H9 (cell line): ENCODE data around the gene PLD4. TPM values are rescaled to one million over a fixed set of nuclear protein-coding genes. Genes with fewer than 3 reads are reported as not detected.

Experiments
- DNase-seq: peaks from one replicate; pipeline ENCODE4 v3.0.0-alpha.2; 2017
- H2AFZ ChIP-seq: one replicate; pipeline ENCODE4 v1.6.1; 2013; ENCODE audit warnings: mild to moderate bottlenecking, low read length, control low read depth, moderate library complexity
- H2AK5ac ChIP-seq: 2 replicates; pipeline ENCODE4 v1.6.1; 2013; ENCODE audit warnings: low read length, control low read depth, mixed read lengths; ENCODE audit not compliant: insufficient read length
- H2BK120ac ChIP-seq: one replicate; pipeline ENCODE4 v1.6.1; 2013; ENCODE audit warnings: low read depth, mild to moderate bottlenecking, low read length, control low read depth, inconsistent platforms; ENCODE audit not compliant: poor library complexity, severe bottlenecking
- H2BK12ac ChIP-seq: 2 replicates; pipeline ENCODE4 v1.6.1; 2013; ENCODE audit warnings: low read length, control low read depth, mixed read lengths, low read depth; ENCODE audit not compliant: insufficient read length
- H2BK15ac ChIP-seq: 2 replicates; pipeline ENCODE4 v1.6.1; 2013; ENCODE audit warnings: low read depth, low read length, control low read depth
- H2BK20ac ChIP-seq: one replicate; pipeline ENCODE4 v1.6.1; 2013; ENCODE audit warnings: low read depth, mild to moderate bottlenecking, low read length, control low read depth, inconsistent platforms; ENCODE audit not compliant: poor library complexity, severe bottlenecking
- H2BK5ac ChIP-seq: 2 replicates; pipeline ENCODE4 v1.6.1; 2013; ENCODE audit warnings: low read length, control low read depth, mixed read lengths; ENCODE audit not compliant: insufficient read length
- H3K14ac ChIP-seq: 2 replicates; pipeline ENCODE4 v1.6.1; 2013; ENCODE audit warnings: low read length, control low read depth; ENCODE audit not compliant: insufficient read depth
- H3K18ac ChIP-seq: 2 replicates; pipeline ENCODE4 v1.6.1; 2013; ENCODE audit warnings: low read depth, mild to moderate bottlenecking, mixed read lengths, low read length, control low read depth; ENCODE audit not compliant: insufficient read length
- H3K23ac ChIP-seq: 2 replicates; pipeline ENCODE4 v1.6.1; 2013; ENCODE audit warnings: low read length, control low read depth, mixed read lengths, low read depth; ENCODE audit not compliant: insufficient read length
- H3K23me2 ChIP-seq: 2 replicates; pipeline ENCODE4 v1.6.1; 2013; ENCODE audit warnings: low read depth, mild to moderate bottlenecking, mixed read lengths, low read length, control low read depth; ENCODE audit not compliant: insufficient read length, poor library complexity, severe bottlenecking
- H3K27ac ChIP-seq: 2 replicates; pipeline ENCODE4 v1.5.1; 2013; ENCODE audit warnings: low read length, control low read depth, mixed read lengths, low read depth; ENCODE audit not compliant: insufficient read length
- H3K27me3 ChIP-seq: 2 replicates; pipeline ENCODE4 v1.6.1; 2013; ENCODE audit warnings: low read length, control low read depth, inconsistent platforms; ENCODE audit not compliant: insufficient read depth
- H3K4ac ChIP-seq: 2 replicates; pipeline ENCODE4 v1.6.1; 2013; ENCODE audit warnings: low read depth, mild to moderate bottlenecking, control low read depth, inconsistent platforms, low read length, moderate library complexity
- H3K4me1 ChIP-seq: 2 replicates; pipeline ENCODE4 v1.6.1; 2013; ENCODE audit warnings: low read length, control low read depth, inconsistent platforms; ENCODE audit not compliant: insufficient read depth
- H3K4me2 ChIP-seq: 2 replicates; pipeline ENCODE4 v1.6.1; 2013; ENCODE audit warnings: low read length, control low read depth, mixed read lengths; ENCODE audit not compliant: insufficient read length, insufficient read depth
- H3K56ac ChIP-seq: 2 replicates; pipeline ENCODE4 v1.6.1; 2013; ENCODE audit warnings: low read depth, mild to moderate bottlenecking, mixed read lengths, low read length, control low read depth; ENCODE audit not compliant: insufficient read length
- H3K79me1 ChIP-seq: 2 replicates; pipeline ENCODE4 v1.6.1; 2013; ENCODE audit warnings: low read depth, mild to moderate bottlenecking, moderate library complexity, low read length, control low read depth, inconsistent platforms; ENCODE audit not compliant: insufficient read depth, poor library complexity, severe bottlenecking
- H3K79me2 ChIP-seq: 2 replicates; pipeline ENCODE4 v1.6.1; 2013; ENCODE audit warnings: low read length, control low read depth, inconsistent platforms; ENCODE audit not compliant: insufficient read depth
- H3K9ac ChIP-seq: 2 replicates; pipeline ENCODE4 v1.6.1; 2013; ENCODE audit warnings: low read length, control low read depth, mixed read lengths; ENCODE audit not compliant: insufficient read length; ENCODE audit errors: extremely low read depth
- H3K9me3 ChIP-seq: one replicate; pipeline ENCODE4 v1.6.1; 2013; ENCODE audit warnings: low read depth, low read length, inconsistent platforms; ENCODE audit not compliant: control insufficient read depth
- H3T11ph ChIP-seq: one replicate; pipeline ENCODE4 v1.6.1; 2013; ENCODE audit warnings: mild to moderate bottlenecking, low read length, control low read depth, inconsistent platforms
- H4K20me1 ChIP-seq: one replicate; pipeline ENCODE4 v1.6.1; 2013; ENCODE audit not compliant: control insufficient read depth, insufficient read length, insufficient read depth
- H4K5ac ChIP-seq: 2 replicates; pipeline ENCODE4 v1.6.1; 2013; ENCODE audit warnings: low read depth, mild to moderate bottlenecking, mixed read lengths, low read length, control low read depth; ENCODE audit not compliant: insufficient read length
- H4K8ac ChIP-seq: replicated peaks from 2 replicates; pipeline ENCODE4 v1.6.1; 2013; ENCODE audit warnings: low read length, control low read depth, mixed read lengths, low read depth; ENCODE audit not compliant: insufficient read length
- H4K91ac ChIP-seq: 2 replicates; pipeline ENCODE4 v1.6.1; 2013; ENCODE audit warnings: low read depth, mild to moderate bottlenecking, moderate library complexity, mixed read lengths, low read length, control low read depth; ENCODE audit not compliant: insufficient read length
- H3K27ac Mint-ChIP-seq, 3 experiments: 2 replicates in 2 of 3; 3 replicates in 1 of 3; pipeline ENCODE4 v1.8.0; 2020 to 2021; ENCODE audit warnings: mixed read lengths in 3 of 3, mild to moderate bottlenecking in 1 of 3, moderate library complexity in 1 of 3
- H3K27me3 Mint-ChIP-seq: 2 replicates; pipeline ENCODE4 v1.8.0; 2021; ENCODE audit warnings: low read depth, mild to moderate bottlenecking, moderate library complexity, mixed read lengths
- H3K36me3 Mint-ChIP-seq, 3 experiments: 2 replicates in 2 of 3; 3 replicates in 1 of 3; pipeline ENCODE4 v1.8.0; 2020 to 2021; ENCODE audit warnings: low read depth in 3 of 3, mixed read lengths in 3 of 3; ENCODE audit not compliant: insufficient read depth in 1 of 3
- H3K4me1 Mint-ChIP-seq, 2 experiments: 2 replicates each; pipeline ENCODE4 v1.8.0; 2020; ENCODE audit warnings: mixed read lengths in 2 of 2
- H3K4me3 Mint-ChIP-seq, 2 experiments: 2 replicates in 1 of 2; 3 replicates in 1 of 2; pipeline ENCODE4 v1.8.0; 2020 to 2021; ENCODE audit warnings: mild to moderate bottlenecking in 2 of 2, mixed read lengths in 2 of 2, moderate library complexity in 1 of 2
- H3K9me3 Mint-ChIP-seq, 2 experiments: 2 replicates in 1 of 2; 3 replicates in 1 of 2; pipeline ENCODE4 v1.8.0; 2020; ENCODE audit warnings: mild to moderate bottlenecking in 2 of 2, mixed read lengths in 2 of 2, moderate library complexity in 1 of 2
- WGBS: extraction: QIAGEN DNeasy Blood & Tissue Kit; methylation state at CpG from one replicate; pipeline ENCODE4 v1.1.7; 2013; ENCODE audit warnings: missing lambda C conversion rate, low lambda C conversion rate, mixed read lengths; ENCODE audit not compliant: insufficient read length; ENCODE audit errors: extremely low coverage; 5-methylcytosine and 5-hydroxymethylcytosine counted together
- total RNA-seq: library from RNA; stranded (reverse); gene quantifications from 2 replicates; pipeline ENCODE4 v1.2.1, GENCODE V29; 2021
- TF ChIP-seq, protein P1 (sequence below): fragments of 200-600 bp; sonication (generic); conservative IDR thresholded peaks from 3 replicates; pipeline ENCODE4 v1.8.0; 2021; ENCODE audit warnings: antibody characterized with exemption, mild to moderate bottlenecking

Gene PLD4
- total RNA-seq, 1 experiment from 2014 or later = not detected

DNA sequence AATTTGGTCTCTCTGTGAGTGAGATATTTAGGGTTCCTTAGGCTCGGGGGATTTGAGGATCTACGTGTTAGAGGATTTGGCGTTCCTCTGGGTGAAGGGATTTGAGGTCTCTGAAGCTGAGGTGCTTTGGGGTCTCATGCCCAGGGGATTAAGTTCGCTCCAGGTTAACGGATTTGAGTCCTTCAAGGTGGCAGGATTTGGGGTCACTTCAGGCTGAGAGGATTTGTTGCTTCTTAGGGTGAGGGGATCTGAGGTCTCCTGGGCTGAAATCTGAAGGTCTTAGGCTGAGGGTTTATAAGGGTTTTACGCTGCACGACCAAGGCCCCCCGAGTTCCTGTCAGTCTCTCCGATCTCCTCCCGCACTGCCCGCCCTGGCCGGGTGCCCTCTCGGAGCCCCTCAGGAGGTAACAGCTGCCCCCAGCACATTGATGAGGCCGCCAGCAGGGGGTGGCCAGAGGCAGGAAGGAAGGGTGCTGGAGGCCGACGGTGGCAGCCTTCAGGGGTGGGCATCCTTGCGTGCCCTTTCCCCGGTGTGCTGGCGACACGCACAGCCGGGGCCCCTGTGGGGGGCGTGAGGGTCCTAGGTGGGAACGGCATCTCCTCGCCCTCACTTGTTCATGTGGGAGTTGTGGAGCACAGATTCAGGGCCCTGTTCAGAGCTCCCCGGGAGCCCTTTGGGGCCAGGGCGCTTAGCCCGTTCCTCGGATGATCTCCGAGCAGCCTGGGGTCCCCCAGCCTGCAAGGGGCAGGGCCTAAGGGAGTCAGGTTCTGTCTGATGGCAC, 45.3 kb upstream of the PLD4 start:
- Histone ChIP-seq H3K9ac (no peak overlapping the region), H4K5ac (no peak overlapping the region), H3K4me2 (no peak overlapping the region), H3K79me1 (no peaks in the 10 kb centered on the region), H3K27me3 (no peaks in the 10 kb centered on the region), H3K18ac (no peak overlapping the region), H2BK20ac (no peak overlapping the region), H2BK15ac (no peak overlapping the region), H3K14ac (no peak overlapping the region), H3K4me1 (no peaks in the 10 kb centered on the region), H4K20me1 (no peaks in the 10 kb centered on the region), H3K27ac (no peak overlapping the region), H2AFZ (no peak overlapping the region), H2BK120ac (no peak overlapping the region), H3K56ac (no peak overlapping the region), H3K23me2 (no peaks in the 10 kb centered on the region), H3T11ph (no peak overlapping the region), H4K91ac (no peak overlapping the region), H2AK5ac (no peak overlapping the region), H3K9me3 (no peaks in the 10 kb centered on the region), H3K4ac (no peak overlapping the region), H4K8ac (no peak overlapping the region), H2BK5ac (no peak overlapping the region), H3K79me2 (no peaks in the 10 kb centered on the region; the same call in 1 of the 2 replicates), H3K23ac (no peak overlapping the region), H2BK12ac (no peak overlapping the region)
- TF ChIP-seq, protein P1, sequence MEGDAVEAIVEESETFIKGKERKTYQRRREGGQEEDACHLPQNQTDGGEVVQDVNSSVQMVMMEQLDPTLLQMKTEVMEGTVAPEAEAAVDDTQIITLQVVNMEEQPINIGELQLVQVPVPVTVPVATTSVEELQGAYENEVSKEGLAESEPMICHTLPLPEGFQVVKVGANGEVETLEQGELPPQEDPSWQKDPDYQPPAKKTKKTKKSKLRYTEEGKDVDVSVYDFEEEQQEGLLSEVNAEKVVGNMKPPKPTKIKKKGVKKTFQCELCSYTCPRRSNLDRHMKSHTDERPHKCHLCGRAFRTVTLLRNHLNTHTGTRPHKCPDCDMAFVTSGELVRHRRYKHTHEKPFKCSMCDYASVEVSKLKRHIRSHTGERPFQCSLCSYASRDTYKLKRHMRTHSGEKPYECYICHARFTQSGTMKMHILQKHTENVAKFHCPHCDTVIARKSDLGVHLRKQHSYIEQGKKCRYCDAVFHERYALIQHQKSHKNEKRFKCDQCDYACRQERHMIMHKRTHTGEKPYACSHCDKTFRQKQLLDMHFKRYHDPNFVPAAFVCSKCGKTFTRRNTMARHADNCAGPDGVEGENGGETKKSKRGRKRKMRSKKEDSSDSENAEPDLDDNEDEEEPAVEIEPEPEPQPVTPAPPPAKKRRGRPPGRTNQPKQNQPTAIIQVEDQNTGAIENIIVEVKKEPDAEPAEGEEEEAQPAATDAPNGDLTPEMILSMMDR = no peak
- Mint-ChIP-seq H3K9me3 (no peaks in the 10 kb centered on the region; a peak in 1 of 5 replicates), H3K27me3 (no peaks in the 10 kb centered on the region), H3K27ac (peak overlapping the region in 2 of 3 experiments; percentile 61 to 62; a peak in 2 of 7 replicates), H3K4me1 (peaks cover 0 to 15% of the 10 kb centered on the region in 2 experiments; a peak in 2 of 4 replicates), H3K4me3 (no peak overlapping the region), H3K36me3 (peaks cover 2 to 13% (median 12%) of the 10 kb centered on the region in 3 experiments; a peak in 5 of 7 replicates)
- no CpG with 5 or more reads among the region's 29 CpGs for WGBS
- DNase-seq = no peak
